GM12878 (cell line): ENCODE measurements around the gene SEBOX. TPM values are rescaled to one million over a fixed set of nuclear protein-coding genes. Genes with fewer than 3 reads are reported as not detected.

Experiments
- ASH2L ChIP-seq: fragments of 300-600, 200-600 bp; sonication (generic); IDR thresholded peaks from 2 replicates; pipeline ENCODE4 v1.6.1; 2017; ENCODE audit warnings: low read depth, mild to moderate bottlenecking, borderline replicate concordance
- CHD2 ChIP-seq: IDR thresholded peaks from 2 replicates; pipeline ENCODE4 v1.6.1; 2011; ENCODE audit warnings: low read depth, low read length, improper control_type of control experiment, borderline replicate concordance
- EP300 ChIP-seq, 2 experiments: fragments of 150-350 bp in 1 of 2; IDR thresholded peaks; 2 replicates each; pipeline ENCODE4 v1.6.1; 2011 to 2012; ENCODE audit warnings: low read depth in 2 of 2, low read length in 2 of 2, borderline replicate concordance in 1 of 2, improper control_type of control experiment in 1 of 2, inconsistent platforms in 1 of 2; ENCODE audit not compliant: control insufficient read depth in 1 of 2
- FOS ChIP-seq: IDR thresholded peaks from 3 replicates; pipeline ENCODE4 v1.6.1; 2011; ENCODE audit warnings: borderline replicate concordance; ENCODE audit not compliant: insufficient read length; ENCODE audit errors: extremely low read depth
- FOXK2 ChIP-seq: fragments of 450-650 bp; IDR thresholded peaks from 2 replicates; pipeline ENCODE4 v1.6.1; 2017; ENCODE audit warnings: mild to moderate bottlenecking, moderate library complexity
- HCFC1 ChIP-seq: fragments of 150-350 bp; IDR thresholded peaks from 2 replicates; pipeline ENCODE4 v1.6.1; 2014; ENCODE audit warnings: low read length
- HDGF ChIP-seq: fragments of 450-650 bp; IDR thresholded peaks from 2 replicates; pipeline ENCODE4 v1.6.1; 2016; ENCODE audit warnings: antibody characterized with exemption
- KDM1A ChIP-seq: fragments of 200-600 bp; sonication (generic); IDR thresholded peaks from 2 replicates; pipeline ENCODE4 v1.6.1; 2016; ENCODE audit warnings: borderline replicate concordance
- MTA2 ChIP-seq: fragments of 450-650 bp; IDR thresholded peaks from 2 replicates; pipeline ENCODE4 v1.6.1; 2016; ENCODE audit warnings: low read depth, mild to moderate bottlenecking, moderate library complexity
- NFYA ChIP-seq: IDR thresholded peaks from 2 replicates; pipeline ENCODE4 v1.6.1; 2011; ENCODE audit warnings: low read depth, mild to moderate bottlenecking, low read length, improper control_type of control experiment, borderline replicate concordance
- NR2C1 ChIP-seq: fragments of 450-650 bp; IDR thresholded peaks from 2 replicates; pipeline ENCODE4 v1.6.1; 2017; ENCODE audit warnings: antibody characterized with exemption, mild to moderate bottlenecking, moderate library complexity
- RB1 ChIP-seq: fragments of 450-650 bp; formaldehyde crosslinking; IDR thresholded peaks from 2 replicates; pipeline ENCODE4 v1.6.1; 2017; ENCODE audit warnings: mild to moderate bottlenecking, borderline replicate concordance
- SMARCA5 ChIP-seq: fragments of 450-650 bp; IDR thresholded peaks from 2 replicates; pipeline ENCODE4 v1.6.1; 2017; ENCODE audit warnings: mild to moderate bottlenecking
- SP1 ChIP-seq: IDR thresholded peaks from one replicate; pipeline ENCODE4 v1.6.1; 2011; ENCODE audit warnings: low read depth, low read length
- ZNF217 ChIP-seq: fragments of 450-650 bp; IDR thresholded peaks from 2 replicates; pipeline ENCODE4 v1.6.1; 2017; ENCODE audit warnings: antibody characterized with exemption, mild to moderate bottlenecking
- polyA plus RNA-seq, 11 experiments: library from polyadenylated mRNA; depleted of rRNA in 4 of 11; unstranded in 6 of 11; stranded (reverse) in 5 of 11; fragments of >200 nt; fragmentation: Nextera tagmentation in 4 of 11; fragmentation: Illumina TruSeq in 1 of 11; extraction: Ambion mirVana in 4 of 11; extraction: Trizol in 1 of 11; gene quantifications; 1 replicate in 1 of 11; 2 replicates in 10 of 11; pipeline versions ENCODE4 v1.2.1 to v1.2.3, GENCODE V29; 2011 to 2016; ENCODE audit warnings: inconsistent platforms in 2 of 11, missing spikeins in 2 of 11, low read depth in 1 of 11
- total RNA-seq, 4 experiments: library from RNA; depleted of rRNA in 3 of 4; stranded (reverse); fragments of >200 nt in 3 of 4; fragmentation: Illumina TruSeq in 1 of 4; extraction: Trizol in 1 of 4; gene quantifications; 2 replicates each; pipeline versions ENCODE4 v1.2.1 to v1.2.3, GENCODE V29; 2013 to 2021
- TF ChIP-seq, protein P1 (sequence below): IDR thresholded peaks from 2 replicates; pipeline ENCODE4 v1.6.1; 2012; ENCODE audit warnings: low read length, inconsistent platforms
- TF ChIP-seq, protein P2 (sequence below): IDR thresholded peaks from 2 replicates; pipeline ENCODE4 v1.6.1; 2011; ENCODE audit warnings: mild to moderate bottlenecking, low read depth, low read length, moderate library complexity; ENCODE audit not compliant: insufficient replicate concordance
- TF ChIP-seq, protein P3 (sequence below): IDR thresholded peaks from 2 replicates; pipeline ENCODE4 v1.6.1; 2011; ENCODE audit warnings: low read depth, mild to moderate bottlenecking, low read length, moderate library complexity, borderline replicate concordance; ENCODE audit errors: extremely low read depth
- TF ChIP-seq, protein P4 (sequence below): IDR thresholded peaks from 2 replicates; pipeline ENCODE4 v1.6.1; 2012; ENCODE audit warnings: low read depth, low read length, improper control_type of control experiment
- TF ChIP-seq, protein P5 (sequence below): IDR thresholded peaks from 2 replicates; pipeline ENCODE4 v1.6.1; 2012; ENCODE audit warnings: low read depth, low read length, improper control_type of control experiment
- TF ChIP-seq, protein P6 (sequence below): fragments of 450-650 bp; IDR thresholded peaks from 2 replicates; pipeline ENCODE4 v1.6.1; 2017; ENCODE audit warnings: borderline replicate concordance
- TF ChIP-seq, protein P7 (sequence below): IDR thresholded peaks from 2 replicates; pipeline ENCODE4 v1.6.1; 2011; ENCODE audit warnings: low read depth, low read length, improper control_type of control experiment, borderline replicate concordance

Gene SEBOX
- total and polyA plus RNA-seq, 10 of the 15 experiments (the other 5 are each of a cell fraction or from before 2014, with no cell fraction given), result not detected

DNA sequence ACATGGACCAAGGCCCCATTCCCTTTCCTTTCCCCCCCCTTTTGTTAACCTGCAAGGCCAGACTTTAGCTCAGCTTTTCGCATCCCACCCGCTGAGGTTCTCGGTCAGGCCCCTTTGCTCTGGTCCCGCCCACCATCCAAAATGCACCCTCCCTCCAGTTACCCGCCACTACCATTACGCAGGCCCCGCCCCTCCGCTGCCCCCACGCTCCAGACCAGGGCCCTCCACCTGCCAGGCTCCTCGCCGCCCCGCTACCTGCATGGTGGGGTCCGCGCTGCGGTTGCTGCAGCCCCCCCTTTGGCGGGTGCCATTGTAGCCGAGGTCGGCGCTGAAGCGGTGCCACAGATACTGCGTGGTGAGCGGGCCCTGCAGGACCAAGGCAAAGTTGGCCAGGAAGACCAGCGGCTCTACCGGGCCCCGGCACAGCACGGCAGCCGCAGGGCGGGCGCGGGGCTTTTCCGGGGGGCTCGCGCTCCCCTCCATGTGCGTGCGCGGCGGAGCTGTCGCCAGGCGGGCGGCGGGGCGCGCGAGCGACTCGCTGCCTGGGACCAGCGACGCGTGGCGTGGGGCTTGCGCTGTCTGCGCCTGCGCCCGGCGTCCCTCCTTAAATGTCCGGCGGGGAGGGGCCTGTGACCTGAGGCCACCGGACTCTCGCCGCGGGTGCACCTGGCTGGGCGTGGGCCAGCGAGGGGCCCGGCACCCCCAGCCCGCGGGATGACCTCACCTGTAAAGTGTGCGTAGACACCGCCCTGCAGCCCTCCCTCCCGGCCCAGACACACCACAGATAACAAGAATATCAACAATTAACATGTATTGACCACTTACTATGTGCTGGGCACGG is 40.9 kb upstream of the SEBOX start, which contains the start of gene SLC46A1 (continued):
- peak; percentile 62; the same call in 1 of the 2 replicates for TF ChIP-seq RB1
- TF ChIP-seq, protein P1, sequence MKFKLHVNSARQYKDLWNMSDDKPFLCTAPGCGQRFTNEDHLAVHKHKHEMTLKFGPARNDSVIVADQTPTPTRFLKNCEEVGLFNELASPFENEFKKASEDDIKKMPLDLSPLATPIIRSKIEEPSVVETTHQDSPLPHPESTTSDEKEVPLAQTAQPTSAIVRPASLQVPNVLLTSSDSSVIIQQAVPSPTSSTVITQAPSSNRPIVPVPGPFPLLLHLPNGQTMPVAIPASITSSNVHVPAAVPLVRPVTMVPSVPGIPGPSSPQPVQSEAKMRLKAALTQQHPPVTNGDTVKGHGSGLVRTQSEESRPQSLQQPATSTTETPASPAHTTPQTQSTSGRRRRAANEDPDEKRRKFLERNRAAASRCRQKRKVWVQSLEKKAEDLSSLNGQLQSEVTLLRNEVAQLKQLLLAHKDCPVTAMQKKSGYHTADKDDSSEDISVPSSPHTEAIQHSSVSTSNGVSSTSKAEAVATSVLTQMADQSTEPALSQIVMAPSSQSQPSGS, result no peak
- TF ChIP-seq SP1, result no peak
- TF ChIP-seq, protein P2, sequence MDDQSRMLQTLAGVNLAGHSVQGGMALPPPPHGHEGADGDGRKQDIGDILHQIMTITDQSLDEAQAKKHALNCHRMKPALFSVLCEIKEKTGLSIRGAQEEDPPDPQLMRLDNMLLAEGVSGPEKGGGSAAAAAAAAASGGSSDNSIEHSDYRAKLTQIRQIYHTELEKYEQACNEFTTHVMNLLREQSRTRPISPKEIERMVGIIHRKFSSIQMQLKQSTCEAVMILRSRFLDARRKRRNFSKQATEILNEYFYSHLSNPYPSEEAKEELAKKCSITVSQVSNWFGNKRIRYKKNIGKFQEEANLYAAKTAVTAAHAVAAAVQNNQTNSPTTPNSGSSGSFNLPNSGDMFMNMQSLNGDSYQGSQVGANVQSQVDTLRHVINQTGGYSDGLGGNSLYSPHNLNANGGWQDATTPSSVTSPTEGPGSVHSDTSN, result no peak
- TF ChIP-seq EP300 (IDR thresholded peaks at IDR 0.05; ENCODE audit: borderline replicate concordance in 1 of 2, control insufficient read depth in 1 of 2, low read depth in 2 of 2, low read length in 2 of 2), result no peak
- no peak for TF ChIP-seq NR2C1
- no peak for TF ChIP-seq CHD2
- no peak for TF ChIP-seq KDM1A
- TF ChIP-seq MTA2, result no peak
- TF ChIP-seq, protein P3, sequence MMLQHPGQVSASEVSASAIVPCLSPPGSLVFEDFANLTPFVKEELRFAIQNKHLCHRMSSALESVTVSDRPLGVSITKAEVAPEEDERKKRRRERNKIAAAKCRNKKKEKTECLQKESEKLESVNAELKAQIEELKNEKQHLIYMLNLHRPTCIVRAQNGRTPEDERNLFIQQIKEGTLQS, result no peak
- TF ChIP-seq HCFC1, result no peak
- TF ChIP-seq HDGF, result 0 out of 2 replicates have a peak, but pooled peaks have one; percentile 19
- TF ChIP-seq FOS, result no peak
- TF ChIP-seq ZNF217, result no peak
- TF ChIP-seq ASH2L, result no peak
- no peak for TF ChIP-seq NFYA
- TF ChIP-seq, protein P4, sequence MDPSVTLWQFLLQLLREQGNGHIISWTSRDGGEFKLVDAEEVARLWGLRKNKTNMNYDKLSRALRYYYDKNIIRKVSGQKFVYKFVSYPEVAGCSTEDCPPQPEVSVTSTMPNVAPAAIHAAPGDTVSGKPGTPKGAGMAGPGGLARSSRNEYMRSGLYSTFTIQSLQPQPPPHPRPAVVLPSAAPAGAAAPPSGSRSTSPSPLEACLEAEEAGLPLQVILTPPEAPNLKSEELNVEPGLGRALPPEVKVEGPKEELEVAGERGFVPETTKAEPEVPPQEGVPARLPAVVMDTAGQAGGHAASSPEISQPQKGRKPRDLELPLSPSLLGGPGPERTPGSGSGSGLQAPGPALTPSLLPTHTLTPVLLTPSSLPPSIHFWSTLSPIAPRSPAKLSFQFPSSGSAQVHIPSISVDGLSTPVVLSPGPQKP, result no peak
- 0 out of 2 replicates have a peak, but pooled peaks have one; percentile 21 for TF ChIP-seq SMARCA5
- no peak for TF ChIP-seq FOXK2
- TF ChIP-seq, protein P5, sequence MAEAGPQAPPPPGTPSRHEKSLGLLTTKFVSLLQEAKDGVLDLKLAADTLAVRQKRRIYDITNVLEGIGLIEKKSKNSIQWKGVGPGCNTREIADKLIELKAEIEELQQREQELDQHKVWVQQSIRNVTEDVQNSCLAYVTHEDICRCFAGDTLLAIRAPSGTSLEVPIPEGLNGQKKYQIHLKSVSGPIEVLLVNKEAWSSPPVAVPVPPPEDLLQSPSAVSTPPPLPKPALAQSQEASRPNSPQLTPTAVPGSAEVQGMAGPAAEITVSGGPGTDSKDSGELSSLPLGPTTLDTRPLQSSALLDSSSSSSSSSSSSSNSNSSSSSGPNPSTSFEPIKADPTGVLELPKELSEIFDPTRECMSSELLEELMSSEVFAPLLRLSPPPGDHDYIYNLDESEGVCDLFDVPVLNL, result no peak
- TF ChIP-seq, protein P6, sequence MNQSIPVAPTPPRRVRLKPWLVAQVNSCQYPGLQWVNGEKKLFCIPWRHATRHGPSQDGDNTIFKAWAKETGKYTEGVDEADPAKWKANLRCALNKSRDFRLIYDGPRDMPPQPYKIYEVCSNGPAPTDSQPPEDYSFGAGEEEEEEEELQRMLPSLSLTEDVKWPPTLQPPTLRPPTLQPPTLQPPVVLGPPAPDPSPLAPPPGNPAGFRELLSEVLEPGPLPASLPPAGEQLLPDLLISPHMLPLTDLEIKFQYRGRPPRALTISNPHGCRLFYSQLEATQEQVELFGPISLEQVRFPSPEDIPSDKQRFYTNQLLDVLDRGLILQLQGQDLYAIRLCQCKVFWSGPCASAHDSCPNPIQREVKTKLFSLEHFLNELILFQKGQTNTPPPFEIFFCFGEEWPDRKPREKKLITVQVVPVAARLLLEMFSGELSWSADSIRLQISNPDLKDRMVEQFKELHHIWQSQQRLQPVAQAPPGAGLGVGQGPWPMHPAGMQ, result no peak
- TF ChIP-seq, protein P7, sequence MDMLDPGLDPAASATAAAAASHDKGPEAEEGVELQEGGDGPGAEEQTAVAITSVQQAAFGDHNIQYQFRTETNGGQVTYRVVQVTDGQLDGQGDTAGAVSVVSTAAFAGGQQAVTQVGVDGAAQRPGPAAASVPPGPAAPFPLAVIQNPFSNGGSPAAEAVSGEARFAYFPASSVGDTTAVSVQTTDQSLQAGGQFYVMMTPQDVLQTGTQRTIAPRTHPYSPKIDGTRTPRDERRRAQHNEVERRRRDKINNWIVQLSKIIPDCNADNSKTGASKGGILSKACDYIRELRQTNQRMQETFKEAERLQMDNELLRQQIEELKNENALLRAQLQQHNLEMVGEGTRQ, result no peak
